ENCODE data around the gene GDE1. TPM values are rescaled to one million over a fixed set of nuclear protein-coding genes. Genes with fewer than 3 reads are reported as not detected.

Gene GDE1
- total RNA-seq, 1 experiment from 2014 or later = 48.7 TPM

GRCh38 chr16:19506965-19507364 is 14.9 kb downstream of the GDE1 start:
- Histone ChIP-seq H3K9me3 (no peaks in the 10 kb centered on the region), H3K4me3 (ENCODE audit: low read depth, low read length) (no peak overlapping the region), H3K27me3 (replicated peaks; ENCODE audit: control insufficient read depth, insufficient read depth, low read length) (no peaks in the 10 kb centered on the region), H3K4me1 (0 out of 2 replicates have a peak, but pooled peaks cover 4% of the 10 kb centered on the region), H3K36me3 (ENCODE audit: control insufficient read depth, insufficient read depth, low read length) (no peaks in the 10 kb centered on the region; the same call in 1 of the 2 replicates)
- no TSS peak for BruUV-seq (replicated peaks)
- Mint-ChIP-seq H3K27me3 (ENCODE audit: insufficient read depth, unreplicated experiment) (no peaks in the 10 kb centered on the region), H3K9me3 (ENCODE audit: unreplicated experiment) (no peaks in the 10 kb centered on the region), H3K27ac (ENCODE audit: unreplicated experiment) (no peak overlapping the region), H3K4me3 (ENCODE audit: unreplicated experiment) (no peak overlapping the region), H3K36me3 (ENCODE audit: insufficient read depth, unreplicated experiment) (peaks cover 31% of the 10 kb centered on the region), H3K4me1 (ENCODE audit: low read depth, unreplicated experiment) (peaks cover 9% of the 10 kb centered on the region)
- intact Hi-C loops (cut with micrococcal nuclease; ENCODE audit: unreplicated experiment) = no loop called here
- TF ChIP-seq, protein P1, sequence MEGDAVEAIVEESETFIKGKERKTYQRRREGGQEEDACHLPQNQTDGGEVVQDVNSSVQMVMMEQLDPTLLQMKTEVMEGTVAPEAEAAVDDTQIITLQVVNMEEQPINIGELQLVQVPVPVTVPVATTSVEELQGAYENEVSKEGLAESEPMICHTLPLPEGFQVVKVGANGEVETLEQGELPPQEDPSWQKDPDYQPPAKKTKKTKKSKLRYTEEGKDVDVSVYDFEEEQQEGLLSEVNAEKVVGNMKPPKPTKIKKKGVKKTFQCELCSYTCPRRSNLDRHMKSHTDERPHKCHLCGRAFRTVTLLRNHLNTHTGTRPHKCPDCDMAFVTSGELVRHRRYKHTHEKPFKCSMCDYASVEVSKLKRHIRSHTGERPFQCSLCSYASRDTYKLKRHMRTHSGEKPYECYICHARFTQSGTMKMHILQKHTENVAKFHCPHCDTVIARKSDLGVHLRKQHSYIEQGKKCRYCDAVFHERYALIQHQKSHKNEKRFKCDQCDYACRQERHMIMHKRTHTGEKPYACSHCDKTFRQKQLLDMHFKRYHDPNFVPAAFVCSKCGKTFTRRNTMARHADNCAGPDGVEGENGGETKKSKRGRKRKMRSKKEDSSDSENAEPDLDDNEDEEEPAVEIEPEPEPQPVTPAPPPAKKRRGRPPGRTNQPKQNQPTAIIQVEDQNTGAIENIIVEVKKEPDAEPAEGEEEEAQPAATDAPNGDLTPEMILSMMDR (IDR thresholded peaks at IDR 0.05; ENCODE audit: insufficient read depth in 1 of 2, low read depth in 1 of 2, low read length in 1 of 2, severe bottlenecking in 1 of 2, unreplicated experiment in 1 of 2) = no peak
- no peak for DNase-seq
- ChIA-PET CTCF (no interaction called here), POLR2A (no interaction called here)

GRCh38 chr16:19505600-19506303 is 16.1 kb downstream of the GDE1 start:
- BruUV-seq (replicated peaks) = no TSS peak
- no peak overlapping the region for H3K4me3 ChIP-seq (ENCODE audit: low read depth, low read length)

DNA sequence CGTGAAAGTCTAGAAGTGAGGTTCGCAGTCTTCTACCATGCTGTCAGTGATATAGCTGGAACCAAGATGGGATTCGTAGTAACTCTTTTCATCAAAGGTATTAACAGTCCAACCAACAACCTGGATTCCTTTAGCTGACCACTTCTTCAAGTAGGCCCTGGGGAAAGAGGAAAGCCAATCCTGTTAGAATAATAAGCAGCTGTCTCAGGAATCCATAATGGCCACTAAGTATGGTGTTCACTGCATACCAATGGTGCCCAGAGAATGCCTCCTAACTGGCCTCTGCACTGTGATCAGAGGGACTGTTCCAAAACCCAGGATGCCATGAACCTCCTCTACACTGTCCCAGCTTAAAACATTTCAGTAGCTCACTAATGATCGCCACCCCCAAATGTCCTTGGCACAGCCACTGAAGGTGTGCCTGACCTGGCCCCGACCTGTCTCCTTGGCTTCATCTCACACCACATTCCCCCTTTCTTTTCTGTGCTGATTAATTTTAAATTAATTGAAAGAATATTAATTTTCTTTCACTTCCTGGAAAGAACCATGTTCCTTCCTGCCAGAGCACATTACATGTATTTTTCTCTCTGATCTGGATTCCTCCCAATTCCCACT is 18.3 kb downstream of the GDE1 start:
- peaks cover 36% of the 10 kb centered on the region for H3K36me3 Mint-ChIP-seq (ENCODE audit: insufficient read depth, unreplicated experiment)
- Histone ChIP-seq H3K4me3 (ENCODE audit: low read depth, low read length) (no peak overlapping the region), H3K4me1 (0 out of 2 replicates have a peak, but pooled peaks cover 4% of the 10 kb centered on the region), H3K9me3 (no peaks in the 10 kb centered on the region), H3K27me3 (replicated peaks; ENCODE audit: control insufficient read depth, insufficient read depth, low read length) (no peaks in the 10 kb centered on the region), H3K36me3 (ENCODE audit: control insufficient read depth, insufficient read depth, low read length) (no peaks in the 10 kb centered on the region; the same call in 1 of the 2 replicates)
- no peak for DNase-seq
- CTCF ChIA-PET = interaction anchor here (0.6 to 1.7 kb wide), 3 partner anchors 10 to 117 kb away, joined by 3 to 5 read pairs (median 3); no protein-coding TSS in a partner anchor
- TF ChIP-seq, protein P1 (IDR thresholded peaks at IDR 0.05; ENCODE audit: insufficient read depth in 1 of 2, low read depth in 1 of 2, low read length in 1 of 2, severe bottlenecking in 1 of 2, unreplicated experiment in 1 of 2) = no peak
- intact Hi-C loops (cut with micrococcal nuclease; ENCODE audit: unreplicated experiment) = no loop called here
- no peak overlapping the region for H3K27ac Mint-ChIP-seq (ENCODE audit: unreplicated experiment)
- POLR2A ChIA-PET = no interaction called here
- H3K4me1 Mint-ChIP-seq (ENCODE audit: low read depth, unreplicated experiment) = peaks cover 9% of the 10 kb centered on the region
- H3K27me3 Mint-ChIP-seq (ENCODE audit: insufficient read depth, unreplicated experiment) = no peaks in the 10 kb centered on the region
- no TSS peak for BruUV-seq (replicated peaks)
- H3K9me3 Mint-ChIP-seq (ENCODE audit: unreplicated experiment) = no peaks in the 10 kb centered on the region
- H3K4me3 Mint-ChIP-seq (ENCODE audit: unreplicated experiment) = no peak overlapping the region

More at GRCh38 chr16:19505600-19506303, 16.1 kb downstream of the GDE1 start:
- Histone ChIP-seq H3K36me3 (ENCODE audit: control insufficient read depth, insufficient read depth, low read length) (no peaks in the 10 kb centered on the region; the same call in 1 of the 2 replicates), H3K9me3 (no peaks in the 10 kb centered on the region), H3K4me1 (0 out of 2 replicates have a peak, but pooled peaks cover 4% of the 10 kb centered on the region), H3K27me3 (replicated peaks; ENCODE audit: control insufficient read depth, insufficient read depth, low read length) (no peaks in the 10 kb centered on the region)
- POLR2A ChIA-PET = no interaction called here
- H3K4me3 Mint-ChIP-seq (ENCODE audit: unreplicated experiment) = no peak overlapping the region
- H3K36me3 Mint-ChIP-seq (ENCODE audit: insufficient read depth, unreplicated experiment) = peaks cover 33% of the 10 kb centered on the region
- intact Hi-C loops (cut with micrococcal nuclease; ENCODE audit: unreplicated experiment) = no loop called here
- H3K9me3 Mint-ChIP-seq (ENCODE audit: unreplicated experiment) = no peaks in the 10 kb centered on the region
- no peak for DNase-seq
- CTCF ChIA-PET = interaction anchor here (0.9 kb wide), 1 partner anchor 121 kb away, joined by 3 read pairs; no protein-coding TSS in a partner anchor
- H3K27me3 Mint-ChIP-seq (ENCODE audit: insufficient read depth, unreplicated experiment) = no peaks in the 10 kb centered on the region
- H3K4me1 Mint-ChIP-seq (ENCODE audit: low read depth, unreplicated experiment) = peaks cover 9% of the 10 kb centered on the region
- TF ChIP-seq, protein P1 (IDR thresholded peaks at IDR 0.05; ENCODE audit: insufficient read depth in 1 of 2, low read depth in 1 of 2, low read length in 1 of 2, severe bottlenecking in 1 of 2, unreplicated experiment in 1 of 2) = no peak
- H3K27ac Mint-ChIP-seq (ENCODE audit: unreplicated experiment) = no peak overlapping the region
